Neural cell (in vitro differentiated cells): ENCODE data around the gene AIP. TPM values are rescaled to one million over a fixed set of nuclear protein-coding genes. Genes with fewer than 3 reads are reported as not detected.

Experiments used
- H2AFZ ChIP-seq: fragments of 200-600, 300-800 bp; sonication (generic), shearing (Covaris generic); 2 replicates; pipeline ENCODE4 v1.6.0; 2014; ENCODE audit warnings: low read depth, mild to moderate bottlenecking, antibody characterized with exemption, low read length, moderate library complexity
- H3F3A ChIP-seq: fragments of 200-600 bp; shearing (Covaris generic); 2 replicates; pipeline ENCODE4 v1.6.1; 2016; ENCODE audit warnings: mild to moderate bottlenecking, moderate library complexity, mixed read lengths, antibody characterized with exemption, low read length; ENCODE audit not compliant: insufficient read depth, poor library complexity, severe bottlenecking
- H3K27ac ChIP-seq: fragments of 200-600, 300-800 bp; sonication (generic), shearing (Covaris generic); 2 replicates; pipeline ENCODE4 v1.5.1; 2014; ENCODE audit warnings: mild to moderate bottlenecking, low read length, moderate library complexity
- H3K27me3 ChIP-seq: fragments of 300-800, 200-600 bp; sonication (generic), shearing (Covaris generic); 2 replicates; pipeline ENCODE4 v1.6.0; 2014; ENCODE audit warnings: mild to moderate bottlenecking, low read depth, low read length, moderate library complexity; ENCODE audit not compliant: insufficient read depth
- H3K36me3 ChIP-seq: fragments of 300-800, 200-600 bp; sonication (generic), shearing (Covaris generic); 2 replicates; pipeline ENCODE4 v1.5.1; 2014; ENCODE audit warnings: mild to moderate bottlenecking, antibody characterized with exemption, low read length, moderate library complexity; ENCODE audit not compliant: insufficient read depth
- H3K4me2 ChIP-seq: fragments of 300-800, 200-600 bp; sonication (generic), shearing (Covaris generic); 2 replicates; pipeline ENCODE4 v1.6.0; 2014; ENCODE audit warnings: mild to moderate bottlenecking, low read length
- H3K4me3 ChIP-seq: fragments of 300-800, 200-600 bp; sonication (generic), shearing (Covaris generic); 2 replicates; pipeline ENCODE4 v1.5.1; 2014; ENCODE audit warnings: mild to moderate bottlenecking, low read length, moderate library complexity
- H3K79me2 ChIP-seq: fragments of 200-600 bp; shearing (Covaris generic); replicated peaks from 2 replicates; pipeline ENCODE4 v1.6.0; 2014; ENCODE audit warnings: mild to moderate bottlenecking, low read length, moderate library complexity; ENCODE audit not compliant: insufficient read depth
- H3K9ac ChIP-seq: fragments of 300-800, 200-600 bp; sonication (generic), shearing (Covaris generic); 2 replicates; pipeline ENCODE4 v1.6.1; 2016; ENCODE audit warnings: mild to moderate bottlenecking, low read length, mixed read lengths
- H3K9me2 ChIP-seq: fragments of 200-600 bp; shearing (Covaris generic); 2 replicates; pipeline ENCODE4 v1.6.1; 2016; ENCODE audit warnings: mild to moderate bottlenecking, low read length, mixed read lengths; ENCODE audit not compliant: insufficient read depth
- H3K9me3 ChIP-seq: fragments of 200-600, 300-800 bp; sonication (generic), shearing (Covaris generic); 2 replicates; pipeline ENCODE4 v1.6.1; 2016; ENCODE audit warnings: mild to moderate bottlenecking, mixed run types, low read length, moderate library complexity, mixed read lengths
- H4K20me1 ChIP-seq: fragments of 200-600 bp; shearing (Covaris generic); 2 replicates; pipeline ENCODE4 v1.6.1; 2016; ENCODE audit warnings: mild to moderate bottlenecking, mixed run types; ENCODE audit not compliant: insufficient read depth
- CTCF ChIP-seq: fragments of 450-650 bp; IDR thresholded peaks from 2 replicates; pipeline ENCODE4 v1.5.1; 2014; ENCODE audit warnings: antibody characterized with exemption, mild to moderate bottlenecking, moderate library complexity; ENCODE audit not compliant: poor library complexity, severe bottlenecking
- EP300 ChIP-seq: fragments of 450-650 bp; conservative IDR thresholded peaks from 2 replicates; pipeline ENCODE4 v1.6.1; 2014; ENCODE audit warnings: antibody characterized with exemption, mild to moderate bottlenecking, moderate library complexity; ENCODE audit not compliant: poor library complexity, severe bottlenecking
- EZH2 ChIP-seq: fragments of 200-600, 300-800 bp; shearing (Covaris generic), sonication (generic); IDR thresholded peaks from 2 replicates; pipeline ENCODE4 v1.6.1; 2014; ENCODE audit warnings: antibody characterized with exemption, low read length, borderline replicate concordance, mild to moderate bottlenecking; ENCODE audit not compliant: insufficient read depth, poor library complexity, severe bottlenecking
- MXI1 ChIP-seq: fragments of 450-650 bp; conservative IDR thresholded peaks from 2 replicates; pipeline ENCODE4 v1.6.1; 2014; ENCODE audit warnings: antibody characterized with exemption, mild to moderate bottlenecking; ENCODE audit not compliant: poor library complexity, severe bottlenecking
- POLR2AphosphoS5 ChIP-seq: IDR thresholded peaks from 2 replicates; pipeline ENCODE4 v1.6.1; 2012
- RAD21 ChIP-seq: fragments of 450-650 bp; conservative IDR thresholded peaks from 2 replicates; pipeline ENCODE4 v1.6.1; 2014; ENCODE audit warnings: antibody characterized with exemption, mild to moderate bottlenecking, moderate library complexity
- REST ChIP-seq: IDR thresholded peaks from 2 replicates; pipeline ENCODE4 v1.6.1; 2012; ENCODE audit warnings: borderline replicate concordance
- SMC3 ChIP-seq: fragments of 450-650 bp; conservative IDR thresholded peaks from 2 replicates; pipeline ENCODE4 v1.6.1; 2014; ENCODE audit warnings: antibody characterized with exemption, mild to moderate bottlenecking, moderate library complexity; ENCODE audit not compliant: poor library complexity
- TAF1 ChIP-seq: IDR thresholded peaks from 2 replicates; pipeline ENCODE4 v1.6.1; 2012; ENCODE audit warnings: low read depth
- polyA plus RNA-seq: library from polyadenylated mRNA; depleted of rRNA; stranded (reverse); fragments of >200 nt; gene quantifications from 2 replicates; pipeline ENCODE4 v1.2.3, GENCODE V29; 2014

Gene AIP
- polyA plus RNA-seq, 1 donor from 2014 or later, result 83.9 TPM

- TF ChIP-seq TAF1 (no peak), REST (no peak), EP300 (no peak), RAD21 (no peak), EZH2 (no peak), CTCF (no peak), POLR2AphosphoS5 (no peak), MXI1 (no peak), SMC3 (no peak)
- H3K27ac ChIP-seq, result no peak overlapping the region
- H3K4me2 ChIP-seq, result no peak overlapping the region
- H3K9ac ChIP-seq, result no peak overlapping the region
- no peak overlapping the region for H2AFZ ChIP-seq
- H3K4me3 ChIP-seq, result no peak overlapping the region
- no peaks in the 10 kb centered on the region for H3K9me2 ChIP-seq
- no peaks in the 10 kb centered on the region for H3K36me3 ChIP-seq
- no peaks in the 10 kb centered on the region for H3K27me3 ChIP-seq
- no peaks in the 10 kb centered on the region for H3F3A ChIP-seq
- no peaks in the 10 kb centered on the region for H4K20me1 ChIP-seq
- H3K79me2 ChIP-seq, result no peaks in the 10 kb centered on the region
- no peaks in the 10 kb centered on the region for H3K9me3 ChIP-seq
These were observed 34.6 kb upstream of the AIP start for GRCh38 chr11:67448220-67448609.

- Histone ChIP-seq H4K20me1 (no peaks in the 10 kb centered on the region), H3F3A (no peaks in the 10 kb centered on the region), H3K27ac (no peak overlapping the region), H2AFZ (no peak overlapping the region), H3K9ac (no peak overlapping the region), H3K4me2 (no peak overlapping the region), H3K9me3 (no peaks in the 10 kb centered on the region), H3K4me3 (no peak overlapping the region), H3K27me3 (no peaks in the 10 kb centered on the region), H3K36me3 (no peaks in the 10 kb centered on the region), H3K79me2 (no peaks in the 10 kb centered on the region), H3K9me2 (no peaks in the 10 kb centered on the region)
- TF ChIP-seq POLR2AphosphoS5 (no peak), EZH2 (no peak), RAD21 (no peak), CTCF (no peak), REST (no peak), TAF1 (no peak), SMC3 (no peak), EP300 (no peak), MXI1 (no peak)
These were observed 33.5 kb upstream of the AIP start for GRCh38 chr11:67449116-67449844.
